ENCODE measurements around the gene TFRC.

- TF ChIP-seq CTCF (IDR thresholded peaks at IDR 0.05): no peak
- TF ChIP-seq POLR2A (IDR thresholded peaks at IDR 0.05): no peak
Measured at GRCh38 chr3:196016485-196016884, 65.4 kb downstream of the TFRC start.

Measured in ovary (tissue), 3 donors.